IMR-90 (cell line): ENCODE measurements around the gene ANO1. TPM values are rescaled to one million over a fixed set of nuclear protein-coding genes. Genes with fewer than 3 reads are reported as not detected.

Experiments
- ATAC-seq: fragments of 200-7000 bp; cut with Tn5 transposase; 2 replicates; pipeline ENCODE4 v1.9.1; 2020; ENCODE audit warnings: low read depth, mild to moderate bottlenecking, moderate library complexity
- BruUV-seq: library from RNA; stranded (reverse); fragments of 400-500 nt; replicated peaks from 2 replicates; lab custom pipeline; 2021; lab: Mats Ljungman, UMichigan
- CTCF ChIA-PET: fragments of 300-600 bp; formaldehyde crosslinking; extraction: SDS; loops from one replicate; lab custom pipeline; 2021; ENCODE audit warnings: antibody characterized with exemption; lab: Yijun Ruan, JAX
- POLR2A ChIA-PET: fragments of 300-600 bp; sonication (Branson Sonifier 250); formaldehyde crosslinking; loops from one replicate; lab custom pipeline; 2022; ENCODE audit warnings: antibody characterized with exemption; ENCODE audit not compliant: unreplicated experiment; lab: Charles Lee
- DNase-seq: peaks from one replicate; pipeline ENCODE4 v3.0.0; 2013
- H2AFZ ChIP-seq: replicated peaks from 2 replicates; pipeline ENCODE3; 2013; ENCODE audit warnings: low read length, mild to moderate bottlenecking; ENCODE audit not compliant: poor library complexity
- H2AK5ac ChIP-seq: 2 replicates; pipeline ENCODE4 v1.6.1; 2013; ENCODE audit warnings: low read depth, low read length, inconsistent platforms
- H2AK9ac ChIP-seq: replicated peaks from 2 replicates; pipeline ENCODE3; 2013; ENCODE audit warnings: mild to moderate bottlenecking, low read depth, low read length, moderate library complexity; ENCODE audit not compliant: poor library complexity
- H2BK120ac ChIP-seq: 2 replicates; pipeline ENCODE4 v1.6.1; 2013; ENCODE audit warnings: low read depth, low read length, inconsistent platforms
- H2BK15ac ChIP-seq: 3 replicates; pipeline ENCODE4 v1.6.1; 2013; ENCODE audit warnings: low read depth, low read length, inconsistent platforms
- H2BK20ac ChIP-seq: 2 replicates; pipeline ENCODE4 v1.6.1; 2013; ENCODE audit warnings: low read depth, mild to moderate bottlenecking, inconsistent platforms, low read length, moderate library complexity
- H2BK5ac ChIP-seq: 2 replicates; pipeline ENCODE4 v1.6.1; 2013; ENCODE audit warnings: mild to moderate bottlenecking, low read depth, low read length, inconsistent platforms; ENCODE audit not compliant: poor library complexity, severe bottlenecking
- H3K14ac ChIP-seq: replicated peaks from 2 replicates; pipeline ENCODE4 v1.6.1; 2013; ENCODE audit warnings: low read depth, low read length, inconsistent platforms
- H3K18ac ChIP-seq: 2 replicates; pipeline ENCODE4 v1.6.1; 2013; ENCODE audit warnings: low read depth, low read length, control low read depth
- H3K23ac ChIP-seq: 2 replicates; pipeline ENCODE4 v1.6.1; 2013; ENCODE audit warnings: low read depth, low read length, inconsistent platforms
- H3K27ac ChIP-seq: 2 replicates; pipeline ENCODE4 v1.5.1; 2013; ENCODE audit warnings: mild to moderate bottlenecking, control low read depth, low read length; ENCODE audit not compliant: insufficient read depth
- H3K27me3 ChIP-seq: 2 replicates; pipeline ENCODE4 v1.6.1; 2013; ENCODE audit warnings: low read length; ENCODE audit not compliant: control insufficient read depth, insufficient read depth
- H3K36me3 ChIP-seq: 2 replicates; pipeline ENCODE4 v1.6.1; 2013; ENCODE audit warnings: low read length, mixed read lengths; ENCODE audit not compliant: control insufficient read depth, insufficient read depth
- H3K4ac ChIP-seq: 2 replicates; pipeline ENCODE4 v1.6.1; 2013; ENCODE audit warnings: low read depth, low read length, inconsistent platforms
- H3K4me1 ChIP-seq: 2 replicates; pipeline ENCODE4 v1.6.1; 2013; ENCODE audit warnings: low read length, mixed read lengths; ENCODE audit not compliant: control insufficient read depth, insufficient read depth
- H3K4me2 ChIP-seq: 2 replicates; pipeline ENCODE4 v1.6.1; 2013; ENCODE audit warnings: low read depth, mild to moderate bottlenecking, control low read depth, low read length, moderate library complexity
- H3K4me3 ChIP-seq: 2 replicates; pipeline ENCODE4 v1.5.1; 2013; ENCODE audit warnings: low read depth, mild to moderate bottlenecking, control low read depth, low read length, moderate library complexity; ENCODE audit not compliant: insufficient read depth
- H3K56ac ChIP-seq: 2 replicates; pipeline ENCODE4 v1.6.1; 2013; ENCODE audit warnings: low read length, inconsistent platforms; ENCODE audit not compliant: insufficient read depth; ENCODE audit errors: extremely low read depth
- H3K79me1 ChIP-seq, 2 experiments: 2 replicates each; pipeline ENCODE4 v1.6.1; 2013; ENCODE audit warnings: low read length in 2 of 2, inconsistent platforms in 1 of 2, low read depth in 1 of 2
- H3K9ac ChIP-seq: 2 replicates; pipeline ENCODE4 v1.6.1; 2013; ENCODE audit warnings: low read depth, low read length, control low read depth
- H3K9me1 ChIP-seq: 2 replicates; pipeline ENCODE4 v1.6.1; 2013; ENCODE audit warnings: low read length, inconsistent platforms; ENCODE audit not compliant: insufficient read depth
- H3K9me3 ChIP-seq: 2 replicates; pipeline ENCODE4 v1.6.1; 2013; ENCODE audit warnings: low read length; ENCODE audit not compliant: control insufficient read depth, insufficient read depth
- H4K20me1 ChIP-seq: 2 replicates; pipeline ENCODE4 v1.6.1; 2013; ENCODE audit warnings: low read length, inconsistent platforms; ENCODE audit not compliant: insufficient read depth
- H4K5ac ChIP-seq: 2 replicates; pipeline ENCODE4 v1.6.1; 2013; ENCODE audit warnings: mild to moderate bottlenecking, low read depth, low read length, control low read depth
- H4K8ac ChIP-seq, 2 experiments: 2 replicates each; pipeline ENCODE4 v1.6.1; 2013; ENCODE audit warnings: low read depth in 2 of 2, low read length in 2 of 2, control low read depth in 1 of 2, inconsistent platforms in 1 of 2
- H4K91ac ChIP-seq: 2 replicates; pipeline ENCODE4 v1.6.1; 2013; ENCODE audit warnings: low read depth, low read length, inconsistent platforms; ENCODE audit not compliant: insufficient read depth
- BHLHE40 ChIP-seq: fragments of 150-350 bp; IDR thresholded peaks from 2 replicates; pipeline ENCODE4 v1.6.1; 2016; ENCODE audit warnings: mild to moderate bottlenecking, low read depth, low read length
- CEBPB ChIP-seq: IDR thresholded peaks from 2 replicates; pipeline ENCODE4 v1.6.1; 2012; ENCODE audit warnings: low read depth, low read length, improper control_type of control experiment
- MAFK ChIP-seq: IDR thresholded peaks from 2 replicates; pipeline ENCODE4 v1.6.1; 2012; ENCODE audit warnings: low read depth, low read length, improper control_type of control experiment
- RAD21 ChIP-seq: IDR thresholded peaks from 2 replicates; pipeline ENCODE4 v1.6.1; 2012; ENCODE audit warnings: low read length, improper control_type of control experiment
- WGBS, 2 experiments: methylation state at CpG; one replicate each; pipeline versions ENCODE4 v1.1.5 to v1.1.7; 2013; ENCODE audit warnings: missing lambda C conversion rate in 2 of 2; ENCODE audit not compliant: insufficient read length in 1 of 2; ENCODE audit errors: extremely low coverage in 2 of 2; 5-methylcytosine and 5-hydroxymethylcytosine counted together
- dilution Hi-C: fragments of 300-500 bp; cut with HindIII; formaldehyde crosslinking; loops from one replicate; pipeline ENCODE4 v1.14.3; 2018; ENCODE audit warnings: low sequenced_read_pairs; ENCODE audit not compliant: unreplicated experiment
- in situ Hi-C: fragments of 300-500 bp; cut with MboI; formaldehyde crosslinking; loops from 3 replicates; pipeline ENCODE4 v1.14.3; 2019; ENCODE audit warnings: low sequenced_read_pairs, inconsistent platforms, mixed read lengths
- intact Hi-C: fragments of 100-400 bp; cut with micrococcal nuclease; formaldehyde crosslinking; loops from 2 replicates; pipeline ENCODE4 v1.10.0; 2022
- polyA plus RNA-seq, 3 experiments: library from polyadenylated mRNA; depleted of rRNA; stranded (reverse); fragments of >200 nt; gene quantifications; 2 replicates each; pipeline ENCODE4 v1.2.3, GENCODE V29; 2012; ENCODE audit warnings: low replicate concordance in 1 of 3
- total RNA-seq: library from RNA; depleted of rRNA; stranded (reverse); fragments of >200 nt; gene quantifications from 2 replicates; pipeline ENCODE4 v1.2.3, GENCODE V29; 2012

Gene ANO1
- total and polyA plus RNA-seq, 2 of the 4 experiments (the other 2 are of a cell fraction): 4.1 to 10.7 TPM

DNA sequence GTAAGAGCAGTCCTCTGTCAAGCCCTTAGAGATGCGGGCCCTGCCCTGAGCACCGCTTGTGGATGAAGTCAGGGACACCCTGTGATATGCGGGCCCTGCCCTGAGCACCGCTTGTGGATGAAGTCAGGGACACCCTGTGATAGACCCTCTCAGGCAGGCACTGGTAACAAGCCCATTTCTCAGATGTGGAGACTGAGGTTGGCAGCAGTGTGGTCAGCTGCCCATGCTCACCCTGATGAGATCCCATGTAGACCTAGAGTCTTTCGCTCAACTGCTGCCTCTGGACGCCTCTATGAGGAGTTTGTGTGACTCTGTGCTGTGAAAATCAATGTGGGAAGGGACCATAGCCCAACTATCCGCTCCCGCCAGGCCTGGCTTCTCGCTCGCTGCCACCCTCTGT lies 66.1 kb downstream of the ANO1 start:
- Histone ChIP-seq H3K27ac (no peak overlapping the region), H3K36me3 (no peaks in the 10 kb centered on the region), H4K5ac (no peak overlapping the region), H3K27me3 (no peaks in the 10 kb centered on the region), H3K79me1 (no peaks in the 10 kb centered on the region; a peak in 1 of 4 replicates), H3K9me1 (peaks cover 3% of the 10 kb centered on the region; the same call in 1 of the 2 replicates), H3K9ac (no peak overlapping the region), H3K18ac (no peak overlapping the region), H3K4me2 (no peak overlapping the region), H2BK15ac (no peak overlapping the region), H4K8ac (no peak overlapping the region), H2BK5ac (no peak overlapping the region), H3K4ac (no peak overlapping the region), H2AFZ (no peak overlapping the region), H3K23ac (no peak overlapping the region), H3K4me1 (peaks cover 17% of the 10 kb centered on the region), H4K91ac (no peak overlapping the region), H3K9me3 (no peaks in the 10 kb centered on the region), H3K56ac (no peak overlapping the region), H3K4me3 (no peak overlapping the region), H2AK9ac (no peak overlapping the region), H2BK20ac (no peak overlapping the region), H3K14ac (no peak overlapping the region), H4K20me1 (no peaks in the 10 kb centered on the region), H2AK5ac (no peak overlapping the region), H2BK120ac (no peak overlapping the region)
- intact Hi-C loops: no loop called here
- CTCF ChIA-PET: no interaction called here
- dilution Hi-C loops: no loop called here
- ATAC-seq (no peak), DNase-seq (no peak)
- 95% methylated on average over 4 of the region's 10 CpGs; no CpG with 5 or more reads in 1 of the 2 experiments for WGBS, 2 experiments
- BruUV-seq: no TSS peak
- POLR2A ChIA-PET: no interaction called here
- in situ Hi-C loops: no loop called here
- TF ChIP-seq RAD21: no peak
- TF ChIP-seq MAFK: no peak
- no peak for TF ChIP-seq CEBPB
- no peak for TF ChIP-seq BHLHE40
